Common myeloid progenitor, CD34-positive (primary cell): ENCODE data around the gene HOOK2.

ENCODE experiments used
- CTCF ChIA-PET: fragments of 350-600 bp; sonication (Branson Sonifier 250); formaldehyde crosslinking; loops from one replicate; lab custom pipeline; 2021; ENCODE audit warnings: antibody characterized with exemption; lab: Charles Lee
- POLR2A ChIA-PET: fragments of 350-600 bp; sonication (Branson Sonifier 250); formaldehyde crosslinking; loops from one replicate; lab custom pipeline; 2021; ENCODE audit warnings: antibody characterized with exemption; lab: Charles Lee
- DNase-seq, 3 donors: peaks; one replicate each; pipeline versions ENCODE4 v3.0.0 to v3.0.0-alpha.2; 2013
- H3K27ac ChIP-seq, 2 experiments: 1 replicate in 1 of 2; 2 replicates in 1 of 2; pipeline ENCODE4 v1.7.0; 2013; ENCODE audit warnings: inconsistent platforms in 2 of 2, low read length in 2 of 2, mild to moderate bottlenecking in 2 of 2, low read depth in 1 of 2, moderate library complexity in 1 of 2; ENCODE audit not compliant: severe bottlenecking in 2 of 2, insufficient read depth in 1 of 2, poor library complexity in 1 of 2
- H3K27me3 ChIP-seq, 5 experiments: replicated peaks in 2 of 5; 1 replicate in 3 of 5; 2 replicates in 2 of 5; pipeline versions ENCODE4 v1.6.1 to v1.7.0; 2013; ENCODE audit warnings: low read length in 4 of 5, mild to moderate bottlenecking in 2 of 5, moderate library complexity in 2 of 5, inconsistent platforms in 1 of 5; ENCODE audit not compliant: insufficient read depth in 5 of 5, control insufficient read depth in 4 of 5
- H3K36me3 ChIP-seq, 4 experiments: 1 replicate in 2 of 4; 2 replicates in 2 of 4; pipeline versions ENCODE4 v1.6.1 to v1.7.0; 2013; ENCODE audit warnings: low read length in 3 of 4, control low read depth in 1 of 4, mild to moderate bottlenecking in 1 of 4; ENCODE audit not compliant: control insufficient read depth in 4 of 4, insufficient read depth in 4 of 4
- H3K4me1 ChIP-seq, 4 experiments: 1 replicate in 3 of 4; 2 replicates in 1 of 4; pipeline versions ENCODE4 v1.6.1 to v1.7.1; 2013; ENCODE audit warnings: low read length in 3 of 4, mild to moderate bottlenecking in 3 of 4, control low read depth in 1 of 4, inconsistent platforms in 1 of 4, moderate library complexity in 1 of 4; ENCODE audit not compliant: control insufficient read depth in 4 of 4, insufficient read depth in 4 of 4; ENCODE audit errors: control extremely low read depth in 1 of 4
- H3K4me3 ChIP-seq, 7 experiments: 1 replicate in 4 of 7; 2 replicates in 3 of 7; pipeline versions ENCODE4 v1.5.1 to v1.7.0; 2013; ENCODE audit warnings: mild to moderate bottlenecking in 7 of 7, low read length in 6 of 7, moderate library complexity in 6 of 7, inconsistent platforms in 2 of 7, low read depth in 2 of 7, control low read depth in 1 of 7; ENCODE audit not compliant: insufficient read depth in 4 of 7, control insufficient read depth in 1 of 7; ENCODE audit errors: extremely low read depth in 1 of 7
- H3K9me3 ChIP-seq, 5 experiments: 1 replicate in 4 of 5; 2 replicates in 1 of 5; pipeline versions ENCODE4 v1.6.1 to v1.7.1; 2013; ENCODE audit warnings: low read length in 4 of 5, mild to moderate bottlenecking in 2 of 5, inconsistent platforms in 1 of 5, low read depth in 1 of 5, moderate library complexity in 1 of 5; ENCODE audit not compliant: control insufficient read depth in 4 of 5, insufficient read depth in 2 of 5; ENCODE audit errors: control extremely low read depth in 1 of 5
- WGBS: methylation state at CpG from one replicate; pipeline ENCODE4 v1.1.5; 2013; ENCODE audit not compliant: insufficient coverage; 5-methylcytosine and 5-hydroxymethylcytosine counted together

Gene HOOK2

DNA sequence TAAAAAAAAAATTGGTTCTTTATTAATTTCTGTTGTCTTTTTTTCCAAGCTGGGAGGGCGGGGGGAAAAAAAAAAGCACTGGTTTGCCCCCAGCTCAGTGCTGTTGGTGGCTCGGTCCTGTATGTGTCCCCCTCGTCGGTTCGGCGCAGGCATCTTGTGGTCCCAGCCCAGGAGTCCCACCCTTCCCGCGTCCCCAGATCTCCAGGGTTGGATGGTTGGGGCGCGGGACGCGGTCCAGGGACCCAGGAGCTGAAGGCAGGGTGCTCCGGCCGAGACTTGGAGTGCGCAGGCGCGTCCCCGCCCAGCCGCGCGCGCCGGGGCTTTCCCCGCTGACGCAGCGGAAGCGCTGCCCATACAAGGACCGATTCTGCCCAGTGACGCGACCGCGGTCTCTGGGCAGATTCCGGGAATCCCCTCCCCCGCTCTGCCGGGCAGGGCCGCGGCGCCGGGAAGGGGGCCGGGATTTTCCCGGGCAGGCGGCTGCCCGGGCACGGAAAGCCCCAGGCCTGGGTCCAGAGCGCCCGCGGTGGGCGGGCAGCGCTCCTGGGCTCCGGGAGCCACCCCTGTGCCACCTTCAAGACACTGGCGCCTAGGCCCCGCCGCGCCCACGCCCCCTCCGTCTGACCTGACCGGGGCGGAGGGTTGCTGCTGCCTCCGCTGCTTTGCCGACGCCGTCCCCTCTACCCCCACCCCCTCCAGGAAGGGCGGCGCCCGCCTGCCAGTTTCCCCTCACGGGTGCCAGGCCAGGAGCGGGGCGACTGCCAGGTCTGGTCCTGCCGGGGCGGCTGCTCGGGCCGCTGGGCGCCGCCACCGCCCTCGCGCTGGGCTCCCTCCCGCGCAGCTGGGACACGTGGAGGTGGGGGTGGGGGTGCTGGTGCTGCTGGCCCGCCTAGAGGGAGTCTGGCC lies 18.2 kb upstream of the HOOK2 start:
- Histone ChIP-seq H3K4me3 (peak overlapping the region; percentile 41 to 99 (median 93)), H3K4me1 (peaks cover 4 to 51% (median 40%) of the 10 kb centered on the region in 4 experiments), H3K36me3 (peaks cover 0 to under 1% (median 0%) of the 10 kb centered on the region in 4 experiments), H3K9me3 (no peaks in the 10 kb centered on the region), H3K27ac (peak overlapping the region; percentile 94 to 96), H3K27me3 (no peaks in the 10 kb centered on the region)
- CTCF ChIA-PET = interaction anchor here (1.2 to 15.3 kb wide), 4 partner anchors 10 to 78 kb away, joined by 3 to 612 read pairs (median 22); partner anchors contain the start of gene HOOK2
- WGBS = under 1% methylated on average over 61 of the region's 81 CpGs
- POLR2A ChIA-PET = interaction anchor here (0.5 to 12.0 kb wide), 18 partner anchors 8 to 1287 kb away, joined by 3 to 198 read pairs (median 6); partner anchors contain the start of genes CALR, DHPS, GET3 and HOOK2
- DNase-seq = peak; percentile 93 to 98 (median 97)

DNA sequence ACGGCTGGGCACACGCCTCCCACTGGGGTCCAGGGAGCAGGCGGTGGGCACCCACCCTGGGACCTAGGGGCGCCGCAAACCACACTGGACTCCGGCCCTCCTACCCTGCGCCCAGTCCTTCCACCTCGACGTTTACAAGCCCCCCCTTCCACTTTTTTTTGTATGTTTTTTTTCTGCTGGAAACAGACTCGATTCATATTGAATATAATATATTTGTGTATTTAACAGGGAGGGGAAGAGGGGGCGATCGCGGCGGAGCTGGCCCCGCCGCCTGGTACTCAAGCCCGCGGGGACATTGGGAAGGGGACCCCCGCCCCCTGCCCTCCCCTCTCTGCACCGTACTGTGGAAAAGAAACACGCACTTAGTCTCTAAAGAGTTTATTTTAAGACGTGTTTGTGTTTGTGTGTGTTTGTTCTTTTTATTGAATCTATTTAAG lies 17.5 kb upstream of the HOOK2 start:
- ChIA-PET POLR2A (interaction anchor here (0.5 to 12.0 kb wide), 16 partner anchors 9 to 495 kb away, joined by 3 to 198 read pairs (median 6); partner anchors contain the start of genes CALR, DHPS, GET3 and HOOK2), CTCF (interaction anchor here (1.2 to 15.3 kb wide), 3 partner anchors 11 to 55 kb away, joined by 3 to 612 read pairs (median 4); partner anchors contain the start of gene HOOK2)
- H3K4me1 ChIP-seq = peaks cover 8 to 58% (median 47%) of the 10 kb centered on the region in 4 experiments
- peak overlapping the region; percentile 72 to 99 (median 96) for H3K4me3 ChIP-seq
- peak overlapping the region; percentile 94 to 96 for H3K27ac ChIP-seq
- no peaks in the 10 kb centered on the region for H3K9me3 ChIP-seq
- WGBS = 0% methylated on average over 6 of the region's 22 CpGs
- no peaks in the 10 kb centered on the region for H3K27me3 ChIP-seq
- H3K36me3 ChIP-seq = no peaks in the 10 kb centered on the region
- no peak for DNase-seq

DNA sequence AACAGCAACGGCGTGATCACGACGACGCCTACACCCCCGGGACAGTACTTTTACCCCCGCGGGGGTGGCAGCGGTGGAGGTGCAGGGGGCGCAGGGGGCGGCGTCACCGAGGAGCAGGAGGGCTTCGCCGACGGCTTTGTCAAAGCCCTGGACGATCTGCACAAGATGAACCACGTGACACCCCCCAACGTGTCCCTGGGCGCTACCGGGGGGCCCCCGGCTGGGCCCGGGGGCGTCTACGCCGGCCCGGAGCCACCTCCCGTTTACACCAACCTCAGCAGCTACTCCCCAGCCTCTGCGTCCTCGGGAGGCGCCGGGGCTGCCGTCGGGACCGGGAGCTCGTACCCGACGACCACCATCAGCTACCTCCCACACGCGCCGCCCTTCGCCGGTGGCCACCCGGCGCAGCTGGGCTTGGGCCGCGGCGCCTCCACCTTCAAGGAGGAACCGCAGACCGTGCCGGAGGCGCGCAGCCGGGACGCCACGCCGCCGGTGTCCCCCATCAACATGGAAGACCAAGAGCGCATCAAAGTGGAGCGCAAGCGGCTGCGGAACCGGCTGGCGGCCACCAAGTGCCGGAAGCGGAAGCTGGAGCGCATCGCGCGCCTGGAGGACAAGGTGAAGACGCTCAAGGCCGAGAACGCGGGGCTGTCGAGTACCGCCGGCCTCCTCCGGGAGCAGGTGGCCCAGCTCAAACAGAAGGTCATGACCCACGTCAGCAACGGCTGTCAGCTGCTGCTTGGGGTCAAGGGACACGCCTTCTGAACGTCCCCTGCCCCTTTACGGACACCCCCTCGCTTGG lies 16.9 kb upstream of the HOOK2 start:
- DNase-seq = peak in 2 of 3 donors; percentile 74 to 79
- H3K27ac ChIP-seq = peak overlapping the region; percentile 94 to 96
- H3K36me3 ChIP-seq = no peaks in the 10 kb centered on the region
- ChIA-PET CTCF (interaction anchor here (1.0 to 15.3 kb wide), 5 partner anchors 11 to 96 kb away, joined by 3 to 612 read pairs (median 3); partner anchors contain the start of genes FBXW9 and HOOK2), POLR2A (interaction anchor here (0.6 to 12.0 kb wide), 13 partner anchors 10 to 1047 kb away, joined by 3 to 198 read pairs (median 7); partner anchors contain the start of genes CALR, DHPS, GET3 and HOOK2)
- no peaks in the 10 kb centered on the region for H3K27me3 ChIP-seq
- H3K9me3 ChIP-seq = no peaks in the 10 kb centered on the region
- 0% methylated on average over 42 of the region's 84 CpGs for WGBS
- H3K4me1 ChIP-seq = peaks cover 9 to 64% (median 53%) of the 10 kb centered on the region in 4 experiments
- peak overlapping the region; percentile 72 to 99 (median 96) for H3K4me3 ChIP-seq

DNA sequence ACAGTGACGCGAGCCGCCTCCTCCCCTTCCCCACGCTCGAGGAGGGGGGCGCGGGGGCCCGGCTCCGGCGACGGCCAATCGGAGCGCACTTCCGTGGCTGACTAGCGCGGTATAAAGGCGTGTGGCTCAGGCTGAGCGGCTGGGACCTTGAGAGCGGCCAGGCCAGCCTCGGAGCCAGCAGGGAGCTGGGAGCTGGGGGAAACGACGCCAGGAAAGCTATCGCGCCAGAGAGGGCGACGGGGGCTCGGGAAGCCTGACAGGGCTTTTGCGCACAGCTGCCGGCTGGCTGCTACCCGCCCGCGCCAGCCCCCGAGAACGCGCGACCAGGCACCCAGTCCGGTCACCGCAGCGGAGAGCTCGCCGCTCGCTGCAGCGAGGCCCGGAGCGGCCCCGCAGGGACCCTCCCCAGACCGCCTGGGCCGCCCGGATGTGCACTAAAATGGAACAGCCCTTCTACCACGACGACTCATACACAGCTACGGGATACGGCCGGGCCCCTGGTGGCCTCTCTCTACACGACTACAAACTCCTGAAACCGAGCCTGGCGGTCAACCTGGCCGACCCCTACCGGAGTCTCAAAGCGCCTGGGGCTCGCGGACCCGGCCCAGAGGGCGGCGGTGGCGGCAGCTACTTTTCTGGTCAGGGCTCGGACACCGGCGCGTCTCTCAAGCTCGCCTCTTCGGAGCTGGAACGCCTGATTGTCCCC lies 16.1 kb upstream of the HOOK2 start, which contains the start of gene JUNB:
Gene JUNB, plus strand, starts transcription at position 142 of the 706 bp plus-strand sequence. Its CDS starts 286 bp downstream, at position 428.
- WGBS = under 1% methylated on average over 56 of the region's 73 CpGs
- peak; percentile 97 to 98 (median 97) for DNase-seq
- peak within 1 kb of the TSS; percentile 72 to 99 (median 96) for H3K4me3 ChIP-seq
- CTCF ChIA-PET = interaction anchor here (0.8 to 15.3 kb wide), 6 partner anchors 22 to 142 kb away, joined by 3 to 612 read pairs (median 3); partner anchors contain the start of genes FARSA, FBXW9 and HOOK2
- H3K4me1 ChIP-seq = peaks cover 14 to 71% (median 58%) of the 10 kb centered on the region in 4 experiments
- peak within 1 kb of the TSS; percentile 94 to 96 for H3K27ac ChIP-seq
- H3K9me3 ChIP-seq = no peaks in the 10 kb centered on the region
- H3K27me3 ChIP-seq = no peaks in the 10 kb centered on the region
- POLR2A ChIA-PET = interaction anchor here (0.6 to 12.0 kb wide), 6 partner anchors 9 to 1048 kb away, joined by 3 to 198 read pairs (median 8); partner anchors contain the start of genes HOOK2 and TRIR
- no peaks in the 10 kb centered on the region for H3K36me3 ChIP-seq

DNA sequence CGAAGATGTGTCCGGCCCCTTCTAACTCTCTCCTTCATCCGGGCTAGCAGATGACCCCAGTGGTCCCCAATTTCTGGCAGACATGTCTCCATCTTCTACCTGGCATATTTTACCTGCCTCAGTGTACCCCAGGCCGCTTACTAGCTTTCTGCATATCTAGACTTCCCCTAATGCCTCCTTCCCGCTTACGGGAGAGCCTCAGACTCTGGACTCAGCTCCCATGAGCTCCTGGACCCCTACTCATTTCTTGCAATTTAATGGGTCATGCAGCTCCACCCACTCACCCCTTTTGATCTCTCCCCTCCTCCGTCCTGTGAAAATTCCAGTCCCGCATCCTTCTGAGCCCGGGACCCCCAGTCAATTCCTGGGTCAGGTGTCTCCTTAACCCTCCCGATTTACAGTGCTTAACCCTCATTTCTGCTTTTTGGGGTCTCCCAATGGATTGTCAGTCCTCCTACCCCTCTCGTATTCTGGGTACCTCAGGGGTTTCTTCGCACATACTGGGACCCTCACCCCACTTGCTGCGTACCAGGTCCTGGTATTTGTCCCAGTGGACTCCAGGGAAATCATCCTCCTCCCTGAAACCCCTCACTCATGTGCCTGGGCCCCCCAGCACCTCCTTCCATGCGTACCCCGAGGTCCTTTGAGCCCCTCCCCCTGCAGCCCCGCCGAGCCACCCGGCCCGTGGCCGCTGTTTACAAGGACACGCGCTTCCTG lies 15.4 kb upstream of the HOOK2 start:
- CTCF ChIA-PET = interaction anchor here (0.8 to 15.3 kb wide), 4 partner anchors 22 to 143 kb away, joined by 3 to 612 read pairs (median 3); partner anchors contain the start of genes FARSA, FBXW9 and HOOK2
- DNase-seq = no peak
- Histone ChIP-seq H3K4me3 (peak overlapping the region; percentile 41 to 99 (median 93)), H3K36me3 (no peaks in the 10 kb centered on the region), H3K27ac (peak overlapping the region; percentile 94 to 96), H3K4me1 (peaks cover 14 to 71% (median 59%) of the 10 kb centered on the region in 4 experiments), H3K27me3 (no peaks in the 10 kb centered on the region), H3K9me3 (no peaks in the 10 kb centered on the region)
- POLR2A ChIA-PET = interaction anchor here (0.5 to 12.0 kb wide), 5 partner anchors 8 to 91 kb away, joined by 3 to 198 read pairs (median 3); partner anchors contain the start of gene HOOK2
- 1% methylated on average over 22 of the region's 22 CpGs for WGBS
